GM12878 (cell line): ENCODE measurements around the gene ZNF804A. TPM values are rescaled to one million over a fixed set of nuclear protein-coding genes. Genes with fewer than 3 reads are reported as not detected.

Source experiments
- ATAC-seq: fragments of 200-7000 bp; cut with Tn5 transposase; 3 replicates; pipeline ENCODE4 v1.9.1; 2020; ENCODE audit warnings: mild to moderate bottlenecking, moderate library complexity
- BruUV-seq: library from RNA; stranded (reverse); fragments of 400-500 nt; replicated peaks from 2 replicates; lab custom pipeline; 2021; lab: Mats Ljungman, UMichigan
- CTCF ChIA-PET: fragments of 300-600 bp; sonication (Branson Sonifier 250); formaldehyde crosslinking; extraction: SDS; loops from one replicate; lab custom pipeline; 2021; ENCODE audit warnings: inconsistent platforms; lab: Yijun Ruan, JAX
- POLR2A ChIA-PET: fragments of 350-600 bp; formaldehyde crosslinking; extraction: SDS; loops from one replicate; lab custom pipeline; 2021; ENCODE audit warnings: inconsistent platforms; lab: Charles Lee
- RAD21 ChIA-PET: fragments of 300-600 bp; sonication (Branson Sonifier 250); formaldehyde crosslinking; loops from one replicate; lab custom pipeline; 2023; ENCODE audit warnings: antibody characterized with exemption; ENCODE audit not compliant: unreplicated experiment; lab: Charles Lee
- SMC1A ChIA-PET: fragments of 300-600 bp; sonication (Branson Sonifier 250); formaldehyde crosslinking; loops from one replicate; lab custom pipeline; 2023; ENCODE audit not compliant: unreplicated experiment, uncharacterized antibody; lab: Charles Lee
- DNase-seq: peaks from one replicate; pipeline ENCODE4 v3.0.0-alpha.2; 2011; ENCODE audit warnings: low read depth, low spot score
- FAIRE-seq: peaks from 3 replicates; lab custom pipeline; 2011; peaks lifted over from hg19 to GRCh38; lab: Jason Lieb, UNC
- H2AFZ ChIP-seq: 2 replicates; pipeline ENCODE4 v1.6.0; 2011; ENCODE audit warnings: low read depth, low read length, control low read depth; ENCODE audit not compliant: control insufficient read depth
- H3K27ac ChIP-seq: 2 replicates; pipeline ENCODE4 v1.5.1; 2011; ENCODE audit warnings: control low read depth; ENCODE audit not compliant: control insufficient read depth, insufficient read depth
- H3K27me3 ChIP-seq, 2 experiments: replicated peaks in 1 of 2; 2 replicates each; pipeline versions ENCODE4 v1.6.0 to v1.6.1; 2011; ENCODE audit warnings: low read length in 1 of 2; ENCODE audit not compliant: control insufficient read depth in 2 of 2, insufficient read depth in 2 of 2
- H3K36me3 ChIP-seq, 2 experiments: 2 replicates each; pipeline ENCODE4 v1.5.1; 2011; ENCODE audit warnings: low read length in 1 of 2; ENCODE audit not compliant: control insufficient read depth in 2 of 2, insufficient read depth in 2 of 2
- H3K4me1 ChIP-seq: 2 replicates; pipeline ENCODE4 v1.6.1; 2011; ENCODE audit warnings: mild to moderate bottlenecking, low read length, moderate library complexity, mixed read lengths; ENCODE audit not compliant: control insufficient read depth, insufficient read depth
- H3K4me2 ChIP-seq: 2 replicates; pipeline ENCODE4 v1.6.0; 2011; ENCODE audit warnings: control low read depth; ENCODE audit not compliant: control insufficient read depth, insufficient read depth
- H3K4me3 ChIP-seq: fragments of 200-600 bp; sonication (generic); 2 replicates; pipeline ENCODE4 v1.5.1; 2016
- H3K79me2 ChIP-seq: 2 replicates; pipeline ENCODE4 v1.6.0; 2011; ENCODE audit warnings: low read length; ENCODE audit not compliant: control insufficient read depth, insufficient read depth
- H3K9ac ChIP-seq: 2 replicates; pipeline ENCODE4 v1.8.0; 2011; ENCODE audit warnings: low read length, control low read depth, mixed read lengths; ENCODE audit not compliant: control insufficient read depth, insufficient read depth
- H3K9me3 ChIP-seq: replicated peaks from 3 replicates; pipeline ENCODE4 v1.5.1; 2011; ENCODE audit warnings: mild to moderate bottlenecking, low read length; ENCODE audit not compliant: control insufficient read depth, insufficient read depth
- H4K20me1 ChIP-seq: 2 replicates; pipeline ENCODE4 v1.6.0; 2011; ENCODE audit not compliant: control insufficient read depth, insufficient read depth
- CHD2 ChIP-seq: IDR thresholded peaks from 2 replicates; pipeline ENCODE4 v1.6.1; 2011; ENCODE audit warnings: low read depth, low read length, improper control_type of control experiment, borderline replicate concordance
- CHD4 ChIP-seq: fragments of 200-600 bp; sonication (generic); IDR thresholded peaks from 2 replicates; pipeline ENCODE4 v1.6.1; 2016; ENCODE audit warnings: mild to moderate bottlenecking
- HDAC2 ChIP-seq: fragments of 200-600 bp; sonication (generic); IDR thresholded peaks from 2 replicates; pipeline ENCODE4 v1.6.1; 2017
- HDGF ChIP-seq: fragments of 450-650 bp; IDR thresholded peaks from 2 replicates; pipeline ENCODE4 v1.6.1; 2016; ENCODE audit warnings: antibody characterized with exemption
- IKZF2 ChIP-seq, 2 experiments: fragments of 450-650 bp; IDR thresholded peaks; 2 replicates each; pipeline ENCODE4 v1.6.1; 2017; ENCODE audit warnings: mild to moderate bottlenecking in 2 of 2, moderate library complexity in 2 of 2
- PRDM15 ChIP-seq: fragments of 450-650 bp; formaldehyde crosslinking; IDR thresholded peaks from 2 replicates; pipeline ENCODE4 v1.4.0; 2020; ENCODE audit warnings: mild to moderate bottlenecking, moderate library complexity
- YBX1 ChIP-seq: fragments of 450-650 bp; IDR thresholded peaks from 2 replicates; pipeline ENCODE4 v1.6.1; 2016; ENCODE audit warnings: antibody characterized with exemption
- ZNF24 ChIP-seq: fragments of 450-650 bp; IDR thresholded peaks from 2 replicates; pipeline ENCODE4 v1.6.1; 2017; ENCODE audit warnings: antibody characterized with exemption, mild to moderate bottlenecking
- WGBS: methylation state at CpG from one replicate; pipeline ENCODE4 v1.1.6; 2016; ENCODE audit warnings: low lambda C conversion rate; ENCODE audit not compliant: insufficient replicate concordance, insufficient coverage; ENCODE audit errors: missing lambda C conversion rate; 5-methylcytosine and 5-hydroxymethylcytosine counted together
- in situ Hi-C: fragments of 300-500 bp; cut with MboI; formaldehyde crosslinking; loops from 9 replicates; pipeline ENCODE4 v1.14.3; 2018; ENCODE audit warnings: mixed read lengths
- intact Hi-C: fragments of 100-400 bp; cut with micrococcal nuclease; formaldehyde crosslinking; loops from one replicate; pipeline ENCODE4 v1.14.2; 2022; ENCODE audit not compliant: unreplicated experiment
- polyA plus RNA-seq, 11 experiments: library from polyadenylated mRNA; depleted of rRNA in 4 of 11; unstranded in 6 of 11; stranded (reverse) in 5 of 11; fragments of >200 nt; fragmentation: Nextera tagmentation in 4 of 11; fragmentation: Illumina TruSeq in 1 of 11; extraction: Ambion mirVana in 4 of 11; extraction: Trizol in 1 of 11; gene quantifications; 1 replicate in 1 of 11; 2 replicates in 10 of 11; pipeline versions ENCODE4 v1.2.1 to v1.2.3, GENCODE V29; 2011 to 2016; ENCODE audit warnings: inconsistent platforms in 2 of 11, missing spikeins in 2 of 11, low read depth in 1 of 11
- total RNA-seq, 4 experiments: library from RNA; depleted of rRNA in 3 of 4; stranded (reverse); fragments of >200 nt in 3 of 4; fragmentation: Illumina TruSeq in 1 of 4; extraction: Trizol in 1 of 4; gene quantifications; 2 replicates each; pipeline versions ENCODE4 v1.2.1 to v1.2.3, GENCODE V29; 2013 to 2021

ZNF804A gene
- total and polyA plus RNA-seq, 10 of the 15 experiments (the other 5 are each of a cell fraction or from before 2014, with no cell fraction given), result 0.19 to 2.3 (median 1.4) TPM

GRCh38 chr2:184637781-184638180, 39.5 kb downstream of the ZNF804A start:
- Histone ChIP-seq H2AFZ (no peak overlapping the region), H3K4me1 (no peaks in the 10 kb centered on the region), H3K9me3 (no peaks in the 10 kb centered on the region), H3K27me3 (no peaks in the 10 kb centered on the region), H3K9ac (no peak overlapping the region), H3K36me3 (no peaks in the 10 kb centered on the region), H4K20me1 (no peaks in the 10 kb centered on the region), H3K4me2 (no peak overlapping the region)
- ChIA-PET POLR2A (interaction anchor here (0.9 kb wide), 1 partner anchor 11 kb away, joined by 3 read pairs; no protein-coding TSS in a partner anchor), SMC1A (no interaction called here), RAD21 (no interaction called here), CTCF (interaction anchor here (1.2 kb wide), 1 partner anchor 30 kb away, joined by 3 read pairs; no protein-coding TSS in a partner anchor)
- DNase-seq, result no peak
- no TSS peak for BruUV-seq
- intact Hi-C loops, result no loop called here
- in situ Hi-C loops, result no loop called here
- ATAC-seq, result no peak
- WGBS, result 0% methylated on average over 1 of the region's 1 CpG
- TF ChIP-seq CHD2 (no peak), ZNF24 (no peak), HDAC2 (no peak), CHD4 (no peak), PRDM15 (CRISPR knock-in tag) (no peak), IKZF2 (IDR thresholded peaks at IDR 0.05) (no peak), YBX1 (no peak), HDGF (no peak)
- TF ChIP-seq, all 136 proteins: peak for 0
- no peak overlapping the region for H3K4me3 ChIP-seq
- no peak for FAIRE-seq
- no peak overlapping the region for H3K27ac ChIP-seq
- H3K79me2 ChIP-seq, result no peaks in the 10 kb centered on the region
